H9 (cell line): ENCODE data around the gene ALDH2. TPM values are rescaled to one million over a fixed set of nuclear protein-coding genes. Genes with fewer than 3 reads are reported as not detected.

Source experiments
- DNase-seq: peaks from one replicate; pipeline ENCODE4 v3.0.0-alpha.2; 2017
- H2AFZ ChIP-seq: one replicate; pipeline ENCODE4 v1.6.1; 2013; ENCODE audit warnings: mild to moderate bottlenecking, low read length, control low read depth, moderate library complexity
- H2AK5ac ChIP-seq: 2 replicates; pipeline ENCODE4 v1.6.1; 2013; ENCODE audit warnings: low read length, control low read depth, mixed read lengths; ENCODE audit not compliant: insufficient read length
- H2BK120ac ChIP-seq: one replicate; pipeline ENCODE4 v1.6.1; 2013; ENCODE audit warnings: low read depth, mild to moderate bottlenecking, low read length, control low read depth, inconsistent platforms; ENCODE audit not compliant: poor library complexity, severe bottlenecking
- H2BK12ac ChIP-seq: 2 replicates; pipeline ENCODE4 v1.6.1; 2013; ENCODE audit warnings: low read length, control low read depth, mixed read lengths, low read depth; ENCODE audit not compliant: insufficient read length
- H2BK15ac ChIP-seq: 2 replicates; pipeline ENCODE4 v1.6.1; 2013; ENCODE audit warnings: low read depth, low read length, control low read depth
- H2BK20ac ChIP-seq: one replicate; pipeline ENCODE4 v1.6.1; 2013; ENCODE audit warnings: low read depth, mild to moderate bottlenecking, low read length, control low read depth, inconsistent platforms; ENCODE audit not compliant: poor library complexity, severe bottlenecking
- H2BK5ac ChIP-seq: 2 replicates; pipeline ENCODE4 v1.6.1; 2013; ENCODE audit warnings: low read length, control low read depth, mixed read lengths; ENCODE audit not compliant: insufficient read length
- H3K14ac ChIP-seq: 2 replicates; pipeline ENCODE4 v1.6.1; 2013; ENCODE audit warnings: low read length, control low read depth; ENCODE audit not compliant: insufficient read depth
- H3K18ac ChIP-seq: 2 replicates; pipeline ENCODE4 v1.6.1; 2013; ENCODE audit warnings: low read depth, mild to moderate bottlenecking, mixed read lengths, low read length, control low read depth; ENCODE audit not compliant: insufficient read length
- H3K23ac ChIP-seq: 2 replicates; pipeline ENCODE4 v1.6.1; 2013; ENCODE audit warnings: low read length, control low read depth, mixed read lengths, low read depth; ENCODE audit not compliant: insufficient read length
- H3K23me2 ChIP-seq: 2 replicates; pipeline ENCODE4 v1.6.1; 2013; ENCODE audit warnings: low read depth, mild to moderate bottlenecking, mixed read lengths, low read length, control low read depth; ENCODE audit not compliant: insufficient read length, poor library complexity, severe bottlenecking
- H3K27ac ChIP-seq: 2 replicates; pipeline ENCODE4 v1.5.1; 2013; ENCODE audit warnings: low read length, control low read depth, mixed read lengths, low read depth; ENCODE audit not compliant: insufficient read length
- H3K27me3 ChIP-seq: 2 replicates; pipeline ENCODE4 v1.6.1; 2013; ENCODE audit warnings: low read length, control low read depth, inconsistent platforms; ENCODE audit not compliant: insufficient read depth
- H3K4ac ChIP-seq: 2 replicates; pipeline ENCODE4 v1.6.1; 2013; ENCODE audit warnings: low read depth, mild to moderate bottlenecking, control low read depth, inconsistent platforms, low read length, moderate library complexity
- H3K4me1 ChIP-seq: 2 replicates; pipeline ENCODE4 v1.6.1; 2013; ENCODE audit warnings: low read length, control low read depth, inconsistent platforms; ENCODE audit not compliant: insufficient read depth
- H3K4me2 ChIP-seq: 2 replicates; pipeline ENCODE4 v1.6.1; 2013; ENCODE audit warnings: low read length, control low read depth, mixed read lengths; ENCODE audit not compliant: insufficient read length, insufficient read depth
- H3K56ac ChIP-seq: 2 replicates; pipeline ENCODE4 v1.6.1; 2013; ENCODE audit warnings: low read depth, mild to moderate bottlenecking, mixed read lengths, low read length, control low read depth; ENCODE audit not compliant: insufficient read length
- H3K79me1 ChIP-seq: 2 replicates; pipeline ENCODE4 v1.6.1; 2013; ENCODE audit warnings: low read depth, mild to moderate bottlenecking, moderate library complexity, low read length, control low read depth, inconsistent platforms; ENCODE audit not compliant: insufficient read depth, poor library complexity, severe bottlenecking
- H3K79me2 ChIP-seq: 2 replicates; pipeline ENCODE4 v1.6.1; 2013; ENCODE audit warnings: low read length, control low read depth, inconsistent platforms; ENCODE audit not compliant: insufficient read depth
- H3K9ac ChIP-seq: 2 replicates; pipeline ENCODE4 v1.6.1; 2013; ENCODE audit warnings: low read length, control low read depth, mixed read lengths; ENCODE audit not compliant: insufficient read length; ENCODE audit errors: extremely low read depth
- H3K9me3 ChIP-seq: one replicate; pipeline ENCODE4 v1.6.1; 2013; ENCODE audit warnings: low read depth, low read length, inconsistent platforms; ENCODE audit not compliant: control insufficient read depth
- H3T11ph ChIP-seq: one replicate; pipeline ENCODE4 v1.6.1; 2013; ENCODE audit warnings: mild to moderate bottlenecking, low read length, control low read depth, inconsistent platforms
- H4K20me1 ChIP-seq: one replicate; pipeline ENCODE4 v1.6.1; 2013; ENCODE audit not compliant: control insufficient read depth, insufficient read length, insufficient read depth
- H4K5ac ChIP-seq: 2 replicates; pipeline ENCODE4 v1.6.1; 2013; ENCODE audit warnings: low read depth, mild to moderate bottlenecking, mixed read lengths, low read length, control low read depth; ENCODE audit not compliant: insufficient read length
- H4K8ac ChIP-seq: replicated peaks from 2 replicates; pipeline ENCODE4 v1.6.1; 2013; ENCODE audit warnings: low read length, control low read depth, mixed read lengths, low read depth; ENCODE audit not compliant: insufficient read length
- H4K91ac ChIP-seq: 2 replicates; pipeline ENCODE4 v1.6.1; 2013; ENCODE audit warnings: low read depth, mild to moderate bottlenecking, moderate library complexity, mixed read lengths, low read length, control low read depth; ENCODE audit not compliant: insufficient read length
- H3K27ac Mint-ChIP-seq, 3 experiments: 2 replicates in 2 of 3; 3 replicates in 1 of 3; pipeline ENCODE4 v1.8.0; 2020 to 2021; ENCODE audit warnings: mixed read lengths in 3 of 3, mild to moderate bottlenecking in 1 of 3, moderate library complexity in 1 of 3
- H3K27me3 Mint-ChIP-seq: 2 replicates; pipeline ENCODE4 v1.8.0; 2021; ENCODE audit warnings: low read depth, mild to moderate bottlenecking, moderate library complexity, mixed read lengths
- H3K36me3 Mint-ChIP-seq, 3 experiments: 2 replicates in 2 of 3; 3 replicates in 1 of 3; pipeline ENCODE4 v1.8.0; 2020 to 2021; ENCODE audit warnings: low read depth in 3 of 3, mixed read lengths in 3 of 3; ENCODE audit not compliant: insufficient read depth in 1 of 3
- H3K4me1 Mint-ChIP-seq, 2 experiments: 2 replicates each; pipeline ENCODE4 v1.8.0; 2020; ENCODE audit warnings: mixed read lengths in 2 of 2
- H3K4me3 Mint-ChIP-seq, 2 experiments: 2 replicates in 1 of 2; 3 replicates in 1 of 2; pipeline ENCODE4 v1.8.0; 2020 to 2021; ENCODE audit warnings: mild to moderate bottlenecking in 2 of 2, mixed read lengths in 2 of 2, moderate library complexity in 1 of 2
- H3K9me3 Mint-ChIP-seq, 2 experiments: 2 replicates in 1 of 2; 3 replicates in 1 of 2; pipeline ENCODE4 v1.8.0; 2020; ENCODE audit warnings: mild to moderate bottlenecking in 2 of 2, mixed read lengths in 2 of 2, moderate library complexity in 1 of 2
- CTCF ChIP-seq: fragments of 200-600 bp; sonication (generic); conservative IDR thresholded peaks from 3 replicates; pipeline ENCODE4 v1.8.0; 2021; ENCODE audit warnings: antibody characterized with exemption, mild to moderate bottlenecking
- WGBS: extraction: QIAGEN DNeasy Blood & Tissue Kit; methylation state at CpG from one replicate; pipeline ENCODE4 v1.1.7; 2013; ENCODE audit warnings: missing lambda C conversion rate, low lambda C conversion rate, mixed read lengths; ENCODE audit not compliant: insufficient read length; ENCODE audit errors: extremely low coverage; 5-methylcytosine and 5-hydroxymethylcytosine counted together
- total RNA-seq: library from RNA; stranded (reverse); gene quantifications from 2 replicates; pipeline ENCODE4 v1.2.1, GENCODE V29; 2021

ALDH2 gene
- total RNA-seq, 1 experiment from 2014 or later: 44.0 TPM

- no peak overlapping the region for H3K56ac ChIP-seq
- H3K23me2 ChIP-seq: no peaks in the 10 kb centered on the region
- peak; percentile 88 for DNase-seq
- H3K9ac ChIP-seq: no peak overlapping the region
- no peak overlapping the region for H3K23ac ChIP-seq
- H4K20me1 ChIP-seq: no peaks in the 10 kb centered on the region
- H3K4me1 ChIP-seq: no peaks in the 10 kb centered on the region
- no peaks in the 10 kb centered on the region for H3K79me1 ChIP-seq
- H3T11ph ChIP-seq: no peak overlapping the region
- H3K27me3 Mint-ChIP-seq: no peaks in the 10 kb centered on the region; the same call in 1 of the 2 replicates
- H3K27me3 ChIP-seq: no peaks in the 10 kb centered on the region
- H3K9me3 Mint-ChIP-seq: peaks cover 0 to 4% of the 10 kb centered on the region in 2 experiments; a peak in 4 of 5 replicates
- H2BK120ac ChIP-seq: no peak overlapping the region
- H3K27ac ChIP-seq: no peak overlapping the region
- H3K36me3 Mint-ChIP-seq: peaks cover 7 to 25% (median 16%) of the 10 kb centered on the region in 3 experiments; a peak in 6 of 7 replicates
- peaks cover 2 to 6% of the 10 kb centered on the region in 2 experiments; a peak in 2 of 4 replicates for H3K4me1 Mint-ChIP-seq
- peak overlapping the region in 1 of 3 experiments; percentile 16; a peak in 1 of 7 replicates for H3K27ac Mint-ChIP-seq
- no peak overlapping the region for H2BK12ac ChIP-seq
- no peak overlapping the region for H2BK15ac ChIP-seq
- no peak overlapping the region for H4K5ac ChIP-seq
- no peak overlapping the region for H3K18ac ChIP-seq
- no peak overlapping the region for H4K8ac ChIP-seq
- no peak overlapping the region for H2BK5ac ChIP-seq
- no peaks in the 10 kb centered on the region for H3K9me3 ChIP-seq
- H3K14ac ChIP-seq: no peak overlapping the region
- no peak overlapping the region for H2AK5ac ChIP-seq
- H3K4ac ChIP-seq: no peak overlapping the region
- no peak overlapping the region for H3K4me2 ChIP-seq
- no CpG with 5 or more reads among the region's 13 CpGs for WGBS
- no peak overlapping the region for H3K4me3 Mint-ChIP-seq
- no peak overlapping the region for H2BK20ac ChIP-seq
- H4K91ac ChIP-seq: no peak overlapping the region
- H3K79me2 ChIP-seq: no peaks in the 10 kb centered on the region
- H2AFZ ChIP-seq: no peak overlapping the region
- peak; percentile 86 for TF ChIP-seq CTCF
Measured at GRCh38 chr12:111812881-111813741, 46.4 kb downstream of the ALDH2 start.
